ENCODE data around the gene IGSF21. TPM values are rescaled to one million over a fixed set of nuclear protein-coding genes. Genes with fewer than 3 reads are reported as not detected.

Gene IGSF21
- total and polyA plus RNA-seq, 4 experiments from 2014 or later = not detected

- no peaks in the 10 kb centered on the region for H3K4me1 Mint-ChIP-seq
- POLR2A ChIA-PET (ENCODE audit: partially characterized antibody) = no interaction called here
- no peaks in the 10 kb centered on the region for H3K4me1 ChIP-seq (ENCODE audit: insufficient read depth, low read length)
- no peak overlapping the region for H3K4me3 ChIP-seq (ENCODE audit: low read length in 2 of 2)
- no peak for DNase-seq
- CTCF ChIA-PET (ENCODE audit: partially characterized antibody) = no interaction called here
- H3K9me3 Mint-ChIP-seq = peaks cover 0 to 1% (median 0%) of the 10 kb centered on the region in 8 donors
- no peaks in the 10 kb centered on the region for H3K36me3 ChIP-seq (ENCODE audit: insufficient read depth, low read length)
- H3K27me3 ChIP-seq (ENCODE audit: insufficient read depth, low read length) = no peaks in the 10 kb centered on the region
- intact Hi-C loops (cut with micrococcal nuclease) = no loop called here
- no peaks in the 10 kb centered on the region for H3K36me3 Mint-ChIP-seq
- no peak overlapping the region for H3K27ac ChIP-seq (ENCODE audit: low read depth, low read length)
- H3K27me3 Mint-ChIP-seq = peaks cover 2 to 10% of the 10 kb centered on the region in 2 donors
- H3K27ac Mint-ChIP-seq = no peak overlapping the region
- H3K4me3 Mint-ChIP-seq = no peak overlapping the region
- H3K9me3 ChIP-seq (ENCODE audit: control insufficient read depth in 1 of 2, low read length in 2 of 2) = no peaks in the 10 kb centered on the region
These were observed 218.8 kb downstream of the IGSF21 start for GRCh38 chr1:18326211-18326897.

- H3K4me3 Mint-ChIP-seq = no peak overlapping the region
- intact Hi-C loops (cut with micrococcal nuclease) = no loop called here
- no peaks in the 10 kb centered on the region for H3K4me1 Mint-ChIP-seq
These were observed 220.1 kb downstream of the IGSF21 start for GRCh38 chr1:18327650-18328049.

GRCh38 chr1:18328803-18329202 is 221.2 kb downstream of the IGSF21 start:
- intact Hi-C loops (cut with micrococcal nuclease) = no loop called here
- DNase-seq = no peak
- Mint-ChIP-seq H3K36me3 (no peaks in the 10 kb centered on the region), H3K27ac (no peak overlapping the region), H3K9me3 (peaks cover 0 to 1% (median 0%) of the 10 kb centered on the region in 8 donors), H3K27me3 (peaks cover 5 to 8% of the 10 kb centered on the region in 2 donors), H3K4me3 (no peak overlapping the region), H3K4me1 (no peaks in the 10 kb centered on the region)
- CTCF ChIA-PET (ENCODE audit: partially characterized antibody) = no interaction called here
- Histone ChIP-seq H3K9me3 (ENCODE audit: control insufficient read depth in 1 of 2, low read length in 2 of 2) (no peaks in the 10 kb centered on the region), H3K36me3 (ENCODE audit: insufficient read depth, low read length) (no peaks in the 10 kb centered on the region), H3K27ac (ENCODE audit: low read depth, low read length) (no peak overlapping the region), H3K27me3 (ENCODE audit: insufficient read depth, low read length) (no peaks in the 10 kb centered on the region), H3K4me3 (ENCODE audit: low read length in 2 of 2) (no peak overlapping the region), H3K4me1 (ENCODE audit: insufficient read depth, low read length) (no peaks in the 10 kb centered on the region)
- POLR2A ChIA-PET (ENCODE audit: partially characterized antibody) = no interaction called here

More at GRCh38 chr1:18327650-18328049, 220.1 kb downstream of the IGSF21 start:
- no peaks in the 10 kb centered on the region for H3K9me3 ChIP-seq (ENCODE audit: control insufficient read depth in 1 of 2, low read length in 2 of 2)
- Mint-ChIP-seq H3K27ac (no peak overlapping the region), H3K9me3 (peaks cover 0 to 1% (median 0%) of the 10 kb centered on the region in 8 donors), H3K27me3 (peaks cover 2 to 11% of the 10 kb centered on the region in 2 donors), H3K36me3 (no peaks in the 10 kb centered on the region)
- no peaks in the 10 kb centered on the region for H3K27me3 ChIP-seq (ENCODE audit: insufficient read depth, low read length)
- no peaks in the 10 kb centered on the region for H3K36me3 ChIP-seq (ENCODE audit: insufficient read depth, low read length)
- ChIA-PET CTCF (ENCODE audit: partially characterized antibody) (no interaction called here), POLR2A (ENCODE audit: partially characterized antibody) (no interaction called here)
- no peak overlapping the region for H3K4me3 ChIP-seq (ENCODE audit: low read length in 2 of 2)
- no peaks in the 10 kb centered on the region for H3K4me1 ChIP-seq (ENCODE audit: insufficient read depth, low read length)
- no peak for DNase-seq
- H3K27ac ChIP-seq (ENCODE audit: low read depth, low read length) = no peak overlapping the region

- POLR2A ChIA-PET (ENCODE audit: partially characterized antibody) = no interaction called here
- H3K36me3 Mint-ChIP-seq = no peaks in the 10 kb centered on the region
- H3K27ac Mint-ChIP-seq = no peak overlapping the region
- H3K27me3 ChIP-seq (ENCODE audit: insufficient read depth, low read length) = no peaks in the 10 kb centered on the region
- H3K27ac ChIP-seq (ENCODE audit: low read depth, low read length) = no peak overlapping the region
- no peaks in the 10 kb centered on the region for H3K36me3 ChIP-seq (ENCODE audit: insufficient read depth, low read length)
- no peak overlapping the region for H3K4me3 ChIP-seq (ENCODE audit: low read length in 2 of 2)
- no peak overlapping the region for H3K4me3 Mint-ChIP-seq
- CTCF ChIA-PET (ENCODE audit: partially characterized antibody) = no interaction called here
- H3K4me1 ChIP-seq (ENCODE audit: insufficient read depth, low read length) = no peaks in the 10 kb centered on the region
- H3K4me1 Mint-ChIP-seq = no peaks in the 10 kb centered on the region
- intact Hi-C loops (cut with micrococcal nuclease) = no loop called here
- no peak for DNase-seq
- H3K9me3 Mint-ChIP-seq = peaks cover 0 to 1% (median 0%) of the 10 kb centered on the region in 8 donors
- H3K9me3 ChIP-seq (ENCODE audit: control insufficient read depth in 1 of 2, low read length in 2 of 2) = no peaks in the 10 kb centered on the region
- H3K27me3 Mint-ChIP-seq = peaks cover 5 to 8% of the 10 kb centered on the region in 2 donors
These were observed 222.1 kb downstream of the IGSF21 start for GRCh38 chr1:18329469-18330253.

GRCh38 chr1:18332576-18332975 is 225.0 kb downstream of the IGSF21 start:
- H3K9me3 ChIP-seq (ENCODE audit: control insufficient read depth in 1 of 2, low read length in 2 of 2) = no peaks in the 10 kb centered on the region
- H3K4me1 ChIP-seq (ENCODE audit: insufficient read depth, low read length) = no peaks in the 10 kb centered on the region
- Mint-ChIP-seq H3K27me3 (peaks cover 5 to 8% of the 10 kb centered on the region in 2 donors), H3K27ac (peak overlapping the region in 1 of 7 donors; percentile 28), H3K36me3 (no peaks in the 10 kb centered on the region), H3K4me3 (no peak overlapping the region), H3K9me3 (peaks cover 0 to 4% (median 0%) of the 10 kb centered on the region in 8 donors), H3K4me1 (no peaks in the 10 kb centered on the region)
- no peak overlapping the region for H3K4me3 ChIP-seq (ENCODE audit: low read length in 2 of 2)
- no peaks in the 10 kb centered on the region for H3K36me3 ChIP-seq (ENCODE audit: insufficient read depth, low read length)
- intact Hi-C loops (cut with micrococcal nuclease) = no loop called here
- no peaks in the 10 kb centered on the region for H3K27me3 ChIP-seq (ENCODE audit: insufficient read depth, low read length)
- POLR2A ChIA-PET (ENCODE audit: partially characterized antibody) = no interaction called here
- no peak overlapping the region for H3K27ac ChIP-seq (ENCODE audit: low read depth, low read length)
- CTCF ChIA-PET (ENCODE audit: partially characterized antibody) = no interaction called here
- DNase-seq = no peak

- Mint-ChIP-seq H3K4me1 (no peaks in the 10 kb centered on the region), H3K4me3 (no peak overlapping the region), H3K27me3 (peaks cover 5 to 8% of the 10 kb centered on the region in 2 donors), H3K9me3 (peaks cover 0 to 4% (median 0%) of the 10 kb centered on the region in 8 donors), H3K36me3 (no peaks in the 10 kb centered on the region), H3K27ac (no peak overlapping the region)
- intact Hi-C loops (cut with micrococcal nuclease) = no loop called here
- Histone ChIP-seq H3K27me3 (ENCODE audit: insufficient read depth, low read length) (no peaks in the 10 kb centered on the region), H3K9me3 (ENCODE audit: control insufficient read depth in 1 of 2, low read length in 2 of 2) (no peaks in the 10 kb centered on the region), H3K27ac (ENCODE audit: low read depth, low read length) (no peak overlapping the region), H3K4me1 (ENCODE audit: insufficient read depth, low read length) (no peaks in the 10 kb centered on the region), H3K36me3 (ENCODE audit: insufficient read depth, low read length) (no peaks in the 10 kb centered on the region), H3K4me3 (ENCODE audit: low read length in 2 of 2) (no peak overlapping the region)
- ChIA-PET CTCF (ENCODE audit: partially characterized antibody) (no interaction called here), POLR2A (ENCODE audit: partially characterized antibody) (no interaction called here)
- no peak for DNase-seq
These were observed 225.6 kb downstream of the IGSF21 start for GRCh38 chr1:18333220-18333619.

- DNase-seq = no peak
- Histone ChIP-seq H3K4me1 (ENCODE audit: insufficient read depth, low read length) (no peaks in the 10 kb centered on the region), H3K4me3 (ENCODE audit: low read length in 2 of 2) (no peak overlapping the region), H3K27me3 (ENCODE audit: insufficient read depth, low read length) (no peaks in the 10 kb centered on the region), H3K9me3 (ENCODE audit: control insufficient read depth in 1 of 2, low read length in 2 of 2) (no peaks in the 10 kb centered on the region), H3K36me3 (ENCODE audit: insufficient read depth, low read length) (no peaks in the 10 kb centered on the region), H3K27ac (ENCODE audit: low read depth, low read length) (no peak overlapping the region)
- H3K27me3 Mint-ChIP-seq = peaks cover 0 to 3% of the 10 kb centered on the region in 2 donors
- no peaks in the 10 kb centered on the region for H3K4me1 Mint-ChIP-seq
- H3K36me3 Mint-ChIP-seq = no peaks in the 10 kb centered on the region
- H3K27ac Mint-ChIP-seq = no peak overlapping the region
- POLR2A ChIA-PET (ENCODE audit: partially characterized antibody) = no interaction called here
- CTCF ChIA-PET (ENCODE audit: partially characterized antibody) = no interaction called here
- intact Hi-C loops (cut with micrococcal nuclease) = no loop called here
- H3K4me3 Mint-ChIP-seq = no peak overlapping the region
- H3K9me3 Mint-ChIP-seq = peaks cover 0 to 6% (median 0%) of the 10 kb centered on the region in 8 donors
These were observed 229.2 kb downstream of the IGSF21 start for GRCh38 chr1:18336801-18337200.

Measured in CD4-positive, alpha-beta memory T cell (primary cell).